ENCODE results near the gene SLC30A2. TPM values are rescaled to one million over a fixed set of nuclear protein-coding genes. Genes with fewer than 3 reads are reported as not detected.
"Not testable (repeated sequence)": the region's sequence is repeated elsewhere in the genome, so short reads cannot be mapped to it uniquely, and the experiment has no call there.

Gene SLC30A2
- total RNA-seq = 1 to 10 TPM in 1 of 4 donors, under 1 TPM in 3; 0.13 to 1.8 (median 0.42) TPM

DNA sequence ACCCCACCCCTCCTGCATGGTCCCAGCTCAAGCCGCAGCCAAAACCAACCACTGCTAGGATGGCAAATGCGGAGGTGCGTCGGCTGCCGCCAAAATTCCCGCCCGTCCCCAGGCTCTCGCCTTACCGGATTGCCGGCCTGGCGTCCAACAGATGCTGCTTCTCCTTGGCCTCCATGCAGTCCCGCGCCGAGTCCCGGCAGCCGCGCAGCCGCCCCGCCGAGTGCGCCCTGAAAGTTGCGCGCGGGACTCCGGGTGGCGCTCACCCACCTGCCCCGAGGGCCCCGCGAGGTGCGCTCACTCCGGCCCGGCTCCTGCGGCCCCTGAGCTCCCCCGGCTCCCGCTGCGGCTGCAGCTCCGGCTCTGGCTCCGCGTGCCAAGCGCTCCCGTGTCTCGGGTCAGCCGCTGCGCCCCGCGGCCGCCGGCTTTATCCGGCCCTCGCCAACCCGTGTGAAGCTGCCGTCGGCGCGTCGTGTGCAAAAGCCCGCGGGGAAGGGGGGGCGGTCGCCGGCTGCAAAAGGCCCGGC is at the start of gene SLC30A2:
Gene SLC30A2, minus strand, starts transcription at position 397 of the 524 bp plus-strand sequence. Its CDS starts 222 bp downstream, at position 175.
- DNase-seq (ENCODE audit: low spot score in 2 of 2) = no peak

DNA sequence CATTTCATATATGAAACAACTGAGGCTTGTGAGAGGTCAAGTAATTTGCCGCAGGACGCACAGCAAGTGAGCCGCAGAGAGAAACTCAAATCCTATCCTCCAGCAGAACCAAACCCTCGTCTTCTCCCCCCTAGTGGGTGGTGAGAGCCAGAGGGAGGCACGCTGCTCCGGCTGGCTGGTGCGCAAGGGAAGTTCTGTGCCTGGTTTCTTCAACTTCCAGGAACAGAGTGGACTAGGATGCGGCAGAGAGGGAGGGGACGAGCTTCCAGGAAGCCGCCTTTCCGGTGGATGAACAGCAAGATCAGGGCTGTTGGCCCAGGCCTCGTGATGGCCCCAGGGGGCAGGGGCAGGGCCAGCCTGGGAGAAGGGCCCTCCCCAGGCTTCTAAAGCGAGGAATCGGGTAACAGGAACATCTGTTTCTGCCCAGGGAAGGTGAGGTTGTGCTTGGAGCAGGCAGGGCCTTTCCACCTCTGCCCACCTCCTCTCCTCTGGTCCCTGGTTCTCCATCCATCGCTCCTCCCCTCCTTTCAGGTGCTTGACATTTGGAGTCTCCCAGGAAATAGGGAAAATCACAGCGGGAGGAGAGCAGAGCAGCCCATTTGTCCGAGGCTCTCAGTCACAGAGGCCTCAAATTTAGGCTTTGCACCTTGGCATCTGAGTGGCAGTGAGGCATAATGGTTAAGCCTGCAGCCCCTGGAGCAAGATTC is 48.9 kb upstream of the SLC30A2 start:
- peak; percentile 48 to 89 for DNase-seq (ENCODE audit: low spot score in 2 of 2)
- 26 to 28% methylated on average over 17 of the region's 17 CpGs for WGBS, 2 donors
- H3K4me3 ChIP-seq (ENCODE audit: low read depth, poor library complexity, severe bottlenecking) = no peak overlapping the region
- no peak for TF ChIP-seq POLR2A (IDR thresholded peaks at IDR 0.05)
- TF ChIP-seq, protein P1, sequence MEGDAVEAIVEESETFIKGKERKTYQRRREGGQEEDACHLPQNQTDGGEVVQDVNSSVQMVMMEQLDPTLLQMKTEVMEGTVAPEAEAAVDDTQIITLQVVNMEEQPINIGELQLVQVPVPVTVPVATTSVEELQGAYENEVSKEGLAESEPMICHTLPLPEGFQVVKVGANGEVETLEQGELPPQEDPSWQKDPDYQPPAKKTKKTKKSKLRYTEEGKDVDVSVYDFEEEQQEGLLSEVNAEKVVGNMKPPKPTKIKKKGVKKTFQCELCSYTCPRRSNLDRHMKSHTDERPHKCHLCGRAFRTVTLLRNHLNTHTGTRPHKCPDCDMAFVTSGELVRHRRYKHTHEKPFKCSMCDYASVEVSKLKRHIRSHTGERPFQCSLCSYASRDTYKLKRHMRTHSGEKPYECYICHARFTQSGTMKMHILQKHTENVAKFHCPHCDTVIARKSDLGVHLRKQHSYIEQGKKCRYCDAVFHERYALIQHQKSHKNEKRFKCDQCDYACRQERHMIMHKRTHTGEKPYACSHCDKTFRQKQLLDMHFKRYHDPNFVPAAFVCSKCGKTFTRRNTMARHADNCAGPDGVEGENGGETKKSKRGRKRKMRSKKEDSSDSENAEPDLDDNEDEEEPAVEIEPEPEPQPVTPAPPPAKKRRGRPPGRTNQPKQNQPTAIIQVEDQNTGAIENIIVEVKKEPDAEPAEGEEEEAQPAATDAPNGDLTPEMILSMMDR (IDR thresholded peaks at IDR 0.05) = no peak
- intact Hi-C loops (cut with DNase I; ENCODE audit: low total_unique reads) = loop anchor here (10.0 kb wide), 1 partner anchor 60 kb away; no protein-coding TSS in a partner anchor

More for the DNA sequence above, at the start of gene SLC30A2:
- TF ChIP-seq, protein P1 (IDR thresholded peaks at IDR 0.05) = no peak
- TF ChIP-seq POLR2A (IDR thresholded peaks at IDR 0.05) = no peak
- 1 to 2% methylated on average over 22 to 35 of the region's 62 CpGs for WGBS, 2 donors
- H3K4me3 ChIP-seq (ENCODE audit: low read depth, poor library complexity, severe bottlenecking) = no peak within 1 kb of the TSS
- intact Hi-C loops (cut with DNase I; ENCODE audit: low total_unique reads) = loop anchor here (10.0 kb wide), 1 partner anchor 209 kb away; no protein-coding TSS in a partner anchor

- 18 to 19% methylated on average over 10 to 11 of the region's 11 CpGs for WGBS, 2 donors
- DNase-seq (ENCODE audit: low spot score in 2 of 2) = no peak
- no peak overlapping the region for H3K4me3 ChIP-seq (ENCODE audit: low read depth, poor library complexity, severe bottlenecking)
- intact Hi-C loops (cut with DNase I; ENCODE audit: low total_unique reads) = loop anchor here (10.0 kb wide), 1 partner anchor 59 kb away; no protein-coding TSS in a partner anchor
- TF ChIP-seq, protein P1 (IDR thresholded peaks at IDR 0.05) = no peak
Measured at GRCh38 chr1:26094076-26094669, 48.3 kb upstream of the SLC30A2 start.

DNA sequence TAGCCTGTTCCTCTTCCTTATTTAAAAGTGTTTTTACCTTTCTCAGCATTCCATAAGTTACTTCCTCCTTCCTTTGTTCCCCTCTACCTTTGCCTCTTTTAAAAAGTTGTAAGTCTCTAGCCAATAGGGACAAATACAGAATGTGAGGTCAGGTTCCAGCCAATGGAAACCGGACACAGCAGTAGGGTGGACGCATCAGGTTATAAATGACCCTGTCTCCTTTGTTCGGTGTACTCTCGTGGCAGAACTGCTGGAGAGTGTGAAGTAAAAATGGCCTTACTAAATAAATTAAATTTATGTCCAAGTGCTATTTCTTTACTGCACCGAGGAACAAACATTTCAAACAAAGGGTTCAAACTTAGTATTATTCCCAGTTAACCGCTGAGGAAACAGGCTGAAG is 47.7 kb upstream of the SLC30A2 start:
- not testable (repeated sequence) for H3K4me3 ChIP-seq (ENCODE audit: low read depth, poor library complexity, severe bottlenecking); DNase-seq (ENCODE audit: low spot score in 2 of 2)
- WGBS, 2 donors = 31 to 33% methylated on average over 6 of the region's 6 CpGs
- intact Hi-C loops (cut with DNase I; ENCODE audit: low total_unique reads) = loop anchor here (10.0 kb wide), 1 partner anchor 59 kb away; no protein-coding TSS in a partner anchor

GRCh38 chr1:26092422-26092821 is 46.5 kb upstream of the SLC30A2 start:
- DNase-seq (ENCODE audit: low spot score in 2 of 2) = no peak
- WGBS, 2 donors = 59 to 63% methylated on average over 7 of the region's 7 CpGs
- intact Hi-C loops (cut with DNase I; ENCODE audit: low total_unique reads) = loop anchor here (10.0 kb wide), 1 partner anchor 58 kb away; no protein-coding TSS in a partner anchor
- no peak for TF ChIP-seq POLR2A (IDR thresholded peaks at IDR 0.05)
- TF ChIP-seq, protein P1 (IDR thresholded peaks at IDR 0.05) = no peak
- no peak overlapping the region for H3K4me3 ChIP-seq (ENCODE audit: low read depth, poor library complexity, severe bottlenecking)

DNA sequence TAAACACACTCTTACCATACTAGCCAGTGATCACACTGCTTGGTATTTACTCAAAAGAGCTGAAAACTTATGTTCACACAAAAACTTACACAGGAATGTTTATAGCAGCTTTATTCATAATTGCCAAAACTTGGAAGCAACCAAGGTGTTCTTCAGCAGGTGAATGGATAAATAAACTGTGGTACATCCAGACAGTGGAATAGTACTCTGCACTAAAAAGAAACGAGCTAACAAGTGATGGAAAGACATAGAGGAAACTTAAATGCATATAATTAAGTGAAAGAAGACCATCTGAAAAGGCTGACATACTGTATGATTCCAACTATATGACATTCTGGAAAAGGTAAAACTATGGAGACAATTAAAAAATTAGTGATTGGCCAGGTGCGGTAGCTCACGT is 45.0 kb upstream of the SLC30A2 start:
- no peak for DNase-seq (ENCODE audit: low spot score in 2 of 2)
- intact Hi-C loops (cut with DNase I; ENCODE audit: low total_unique reads) = loop anchor here (10.0 kb wide), 1 partner anchor 56 kb away; no protein-coding TSS in a partner anchor
- no peak overlapping the region for H3K4me3 ChIP-seq (ENCODE audit: low read depth, poor library complexity, severe bottlenecking)
- TF ChIP-seq, protein P1 (IDR thresholded peaks at IDR 0.05) = no peak
- no peak for TF ChIP-seq POLR2A (IDR thresholded peaks at IDR 0.05)
- WGBS, 2 donors = 83 to 90% methylated on average over 3 of the region's 3 CpGs
